K562 (cell line): ENCODE results near the gene EPHX1. TPM values are rescaled to one million over a fixed set of nuclear protein-coding genes. Genes with fewer than 3 reads are reported as not detected.
A peak's percentile ranks its signal among the peaks of the same experiment; 100 is the strongest.

Source experiments
- CAMTA2 ChIP-seq: fragments of 250-450 bp; sonication (Bioruptor Pico); conservative IDR thresholded peaks from 2 replicates; pipeline ENCODE4 v1.5.1; 2022
- FOSL1 ChIP-seq: fragments of 200-800 bp; sonication (Bioruptor generic); conservative IDR thresholded peaks from 2 replicates; pipeline ENCODE4 v1.6.1; 2016; ENCODE audit warnings: missing genetic modification characterization, missing compliant biosample characterization
- FOXP1 ChIP-seq: sonication (generic); formaldehyde crosslinking; IDR thresholded peaks from 2 replicates; pipeline ENCODE4 v1.8.0; 2022; ENCODE audit warnings: mild to moderate bottlenecking, missing genetic modification reagents
- FUS ChIP-seq: fragments of 200-400 bp; formaldehyde crosslinking; optimal IDR thresholded peaks from 2 replicates; pipeline ENCODE3; 2017; ENCODE audit warnings: low read depth, low read length
- GATAD2B ChIP-seq: fragments of 450-650 bp; IDR thresholded peaks from 2 replicates; pipeline ENCODE4 v1.6.1; 2017; ENCODE audit warnings: mild to moderate bottlenecking, borderline replicate concordance
- LARP7 ChIP-seq: fragments of 450-650 bp; IDR thresholded peaks from 2 replicates; pipeline ENCODE4 v1.6.1; 2016
- NR2C1 ChIP-seq, 2 experiments: fragments of 450-650 bp; IDR thresholded peaks; 2 replicates each; pipeline ENCODE4 v1.6.1; 2017; ENCODE audit warnings: mild to moderate bottlenecking in 2 of 2, antibody characterized with exemption in 1 of 2, inconsistent platforms in 1 of 2, missing compliant biosample characterization in 1 of 2, missing genetic modification characterization in 1 of 2
- PTTG1 ChIP-seq: fragments of 450-650 bp; IDR thresholded peaks from 2 replicates; pipeline ENCODE4 v1.6.1; 2016; ENCODE audit warnings: low read depth, mild to moderate bottlenecking, missing genetic modification characterization, missing compliant biosample characterization
- SETDB1 ChIP-seq: IDR thresholded peaks from one replicate; pipeline ENCODE4 v1.6.1; 2012; ENCODE audit warnings: low read length, control low read depth, inconsistent platforms
- SMAD3 ChIP-seq: fragments of 450-650 bp; formaldehyde crosslinking; conservative IDR thresholded peaks from 2 replicates; pipeline ENCODE4 v1.4.0; 2020; ENCODE audit warnings: mild to moderate bottlenecking
- SMARCE1 ChIP-seq: fragments of 450-650 bp; IDR thresholded peaks from 2 replicates; pipeline ENCODE4 v1.7.1; 2016; ENCODE audit warnings: mild to moderate bottlenecking
- SP1 ChIP-seq: sonication (generic); formaldehyde crosslinking; IDR thresholded peaks from 2 replicates; pipeline ENCODE4 v1.8.1; 2022; ENCODE audit warnings: mild to moderate bottlenecking, missing genetic modification reagents
- SREBF1 ChIP-seq: fragments of 150-350 bp; IDR thresholded peaks from 2 replicates; pipeline ENCODE4 v1.6.1; 2014; ENCODE audit warnings: antibody characterized with exemption, low read depth, low read length, borderline replicate concordance
- SRSF7 ChIP-seq: fragments of 200-400 bp; formaldehyde crosslinking; optimal IDR thresholded peaks from 2 replicates; pipeline ENCODE3; 2017; ENCODE audit warnings: mild to moderate bottlenecking, low read depth, low read length
- TCF7 ChIP-seq: sonication (generic); IDR thresholded peaks from 2 replicates; pipeline ENCODE4 v1.6.1; 2016; ENCODE audit warnings: antibody characterized with exemption, borderline replicate concordance
- YBX1 ChIP-seq: fragments of 450-650 bp; IDR thresholded peaks from 2 replicates; pipeline ENCODE4 v1.7.1; 2016; ENCODE audit warnings: mild to moderate bottlenecking
- ZNF121 ChIP-seq: sonication (generic); formaldehyde crosslinking; conservative IDR thresholded peaks from 2 replicates; pipeline ENCODE4 v1.8.0; 2022; ENCODE audit warnings: missing genetic modification reagents
- ZNF124 ChIP-seq: sonication (generic); formaldehyde crosslinking; IDR thresholded peaks from 2 replicates; pipeline ENCODE4 v1.8.1; 2022; ENCODE audit warnings: missing genetic modification reagents
- ZNF263 ChIP-seq: sonication (generic); formaldehyde crosslinking; IDR thresholded peaks from 2 replicates; pipeline ENCODE4 v1.8.0; 2022; ENCODE audit warnings: mild to moderate bottlenecking, missing genetic modification reagents, borderline replicate concordance
- ZNF347 ChIP-seq: fragments of 450-650 bp; formaldehyde crosslinking; IDR thresholded peaks from 2 replicates; pipeline ENCODE4 v1.4.0; 2020; ENCODE audit warnings: low read depth, mild to moderate bottlenecking, moderate library complexity
- ZNF644 ChIP-seq: fragments of 200-800 bp; sonication (Bioruptor generic); IDR thresholded peaks from 2 replicates; pipeline ENCODE4 v1.6.1; 2016; ENCODE audit warnings: low read depth, missing genetic modification characterization, missing compliant biosample characterization
- polyA plus RNA-seq, 8 experiments: library from polyadenylated mRNA; depleted of rRNA in 4 of 8; stranded (reverse) in 5 of 8; unstranded in 3 of 8; fragments of >200 nt; fragmentation: Nextera tagmentation in 2 of 8; fragmentation: Illumina TruSeq in 1 of 8; extraction: Ambion mirVana in 2 of 8; extraction: Trizol in 1 of 8; gene quantifications; 2 replicates each; pipeline versions ENCODE4 v1.2.1 to v1.2.3, GENCODE V29; 2011 to 2014; ENCODE audit warnings: inconsistent platforms in 1 of 8, missing spikeins in 1 of 8
- total RNA-seq, 7 experiments: library from RNA; depleted of rRNA in 6 of 7; stranded (reverse); fragments of >200 nt in 6 of 7; fragmentation: Illumina TruSeq in 2 of 7; extraction: Trizol in 2 of 7; gene quantifications; 2 replicates each; pipeline versions ENCODE4 v1.2.1 to v1.2.3, GENCODE V29; 2011 to 2021; ENCODE audit warnings: low replicate concordance in 1 of 7
- TF ChIP-seq, protein P1 (sequence below): sonication (generic); formaldehyde crosslinking; IDR thresholded peaks from 2 replicates; pipeline ENCODE4 v1.8.1; 2023; ENCODE audit warnings: mild to moderate bottlenecking, missing genetic modification reagents, moderate library complexity
- TF ChIP-seq, protein P2 (sequence below), 3 experiments: fragments of 200-800 bp in 1 of 3; fragments of 250-450 bp in 1 of 3; fragments of 450-650 bp in 1 of 3; sonication (Bioruptor Pico) in 1 of 3; sonication (Bioruptor generic) in 1 of 3; formaldehyde crosslinking in 1 of 3; IDR thresholded peaks; 2 replicates each; pipeline versions ENCODE4 v1.6.1 to v1.8.0; 2016 to 2022; ENCODE audit warnings: mild to moderate bottlenecking in 2 of 3, missing genetic modification characterization in 2 of 3, missing compliant biosample characterization in 1 of 3, moderate library complexity in 1 of 3
- TF ChIP-seq, protein P3 (sequence below): fragments of 450-650 bp; formaldehyde crosslinking; IDR thresholded peaks from 2 replicates; pipeline ENCODE4 v1.4.0; 2022; ENCODE audit warnings: mild to moderate bottlenecking, moderate library complexity

EPHX1 gene
- total and polyA plus RNA-seq, 9 of the 15 experiments (the other 6 are each of a cell fraction or from before 2014, with no cell fraction given) = 0.21 to 27.0 (median 6.7) TPM

DNA sequence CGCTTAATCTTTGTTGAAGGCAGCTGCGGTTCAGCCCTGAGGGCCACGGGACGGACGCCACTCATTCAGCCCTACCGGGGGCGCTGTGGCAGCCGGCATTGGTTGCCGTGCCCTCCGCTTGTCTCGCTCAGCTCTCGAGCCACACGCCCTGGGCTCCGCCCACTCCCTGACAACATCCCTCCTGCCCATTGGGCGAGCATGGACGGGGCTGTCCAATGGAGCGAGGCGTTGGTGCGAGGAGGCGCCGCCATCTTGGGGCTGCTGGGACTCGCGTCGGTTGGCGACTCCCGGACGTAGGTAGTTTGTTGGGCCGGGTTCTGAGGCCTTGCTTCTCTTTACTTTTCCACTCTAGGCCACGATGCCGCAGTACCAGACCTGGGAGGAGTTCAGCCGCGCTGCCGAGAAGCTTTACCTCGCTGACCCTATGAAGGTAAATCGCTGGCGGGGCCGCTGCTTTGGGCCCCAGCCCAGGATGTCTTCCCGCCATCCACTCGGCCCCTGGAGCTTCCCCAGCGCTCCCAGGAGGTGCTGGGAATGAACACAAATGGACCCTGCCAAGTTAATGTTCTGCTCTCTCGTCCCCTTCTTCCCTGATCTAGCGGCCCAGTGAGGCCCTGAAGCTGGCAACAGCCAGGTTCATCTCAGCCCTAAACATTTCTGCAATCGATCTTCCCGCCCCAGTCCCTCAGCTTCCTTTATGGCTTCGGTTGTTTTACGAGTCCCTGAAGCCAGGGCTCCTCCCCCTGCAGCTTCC is 32.2 kb upstream of the EPHX1 start, which contains the start of gene SRP9 (continued):
- TF ChIP-seq, protein P1, sequence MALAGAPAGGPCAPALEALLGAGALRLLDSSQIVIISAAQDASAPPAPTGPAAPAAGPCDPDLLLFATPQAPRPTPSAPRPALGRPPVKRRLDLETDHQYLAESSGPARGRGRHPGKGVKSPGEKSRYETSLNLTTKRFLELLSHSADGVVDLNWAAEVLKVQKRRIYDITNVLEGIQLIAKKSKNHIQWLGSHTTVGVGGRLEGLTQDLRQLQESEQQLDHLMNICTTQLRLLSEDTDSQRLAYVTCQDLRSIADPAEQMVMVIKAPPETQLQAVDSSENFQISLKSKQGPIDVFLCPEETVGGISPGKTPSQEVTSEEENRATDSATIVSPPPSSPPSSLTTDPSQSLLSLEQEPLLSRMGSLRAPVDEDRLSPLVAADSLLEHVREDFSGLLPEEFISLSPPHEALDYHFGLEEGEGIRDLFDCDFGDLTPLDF = peak; percentile 73
- TF ChIP-seq NR2C1 (IDR thresholded peaks at IDR 0.05) = no peak
- no peak; the same call in 1 of the 2 replicates for TF ChIP-seq NR2C1 (tag; IDR thresholded peaks at IDR 0.05)
- peak; percentile 99 for TF ChIP-seq SP1
- TF ChIP-seq LARP7 = peak; percentile 66; the same call in 1 of the 2 replicates
- TF ChIP-seq SMAD3 (CRISPR knock-in tag) = no peak
- TF ChIP-seq, protein P2, sequence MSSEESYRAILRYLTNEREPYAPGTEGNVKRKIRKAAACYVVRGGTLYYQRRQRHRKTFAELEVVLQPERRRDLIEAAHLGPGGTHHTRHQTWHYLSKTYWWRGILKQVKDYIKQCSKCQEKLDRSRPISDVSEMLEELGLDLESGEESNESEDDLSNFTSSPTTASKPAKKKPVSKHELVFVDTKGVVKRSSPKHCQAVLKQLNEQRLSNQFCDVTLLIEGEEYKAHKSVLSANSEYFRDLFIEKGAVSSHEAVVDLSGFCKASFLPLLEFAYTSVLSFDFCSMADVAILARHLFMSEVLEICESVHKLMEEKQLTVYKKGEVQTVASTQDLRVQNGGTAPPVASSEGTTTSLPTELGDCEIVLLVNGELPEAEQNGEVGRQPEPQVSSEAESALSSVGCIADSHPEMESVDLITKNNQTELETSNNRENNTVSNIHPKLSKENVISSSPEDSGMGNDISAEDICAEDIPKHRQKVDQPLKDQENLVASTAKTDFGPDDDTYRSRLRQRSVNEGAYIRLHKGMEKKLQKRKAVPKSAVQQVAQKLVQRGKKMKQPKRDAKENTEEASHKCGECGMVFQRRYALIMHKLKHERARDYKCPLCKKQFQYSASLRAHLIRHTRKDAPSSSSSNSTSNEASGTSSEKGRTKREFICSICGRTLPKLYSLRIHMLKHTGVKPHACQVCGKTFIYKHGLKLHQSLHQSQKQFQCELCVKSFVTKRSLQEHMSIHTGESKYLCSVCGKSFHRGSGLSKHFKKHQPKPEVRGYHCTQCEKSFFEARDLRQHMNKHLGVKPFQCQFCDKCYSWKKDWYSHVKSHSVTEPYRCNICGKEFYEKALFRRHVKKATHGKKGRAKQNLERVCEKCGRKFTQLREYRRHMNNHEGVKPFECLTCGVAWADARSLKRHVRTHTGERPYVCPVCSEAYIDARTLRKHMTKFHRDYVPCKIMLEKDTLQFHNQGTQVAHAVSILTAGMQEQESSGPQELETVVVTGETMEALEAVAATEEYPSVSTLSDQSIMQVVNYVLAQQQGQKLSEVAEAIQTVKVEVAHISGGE (CRISPR knock-in tag; IDR thresholded peaks at IDR 0.05) = peak in 1 of 3 experiments; percentile 25; a peak in 1 of 6 replicates
- TF ChIP-seq ZNF644 = no peak
- TF ChIP-seq SRSF7 = no peak
- no peak for TF ChIP-seq ZNF347 (CRISPR knock-in tag)
- TF ChIP-seq ZNF263 (CRISPR knock-in tag) = 0 out of 2 replicates have a peak, but pooled peaks have one; percentile 35
- no peak for TF ChIP-seq SMARCE1
- no peak for TF ChIP-seq SREBF1
- TF ChIP-seq ZNF121 = no peak
- no peak for TF ChIP-seq ZNF124
- peak; percentile 73 for TF ChIP-seq FOXP1 (CRISPR knock-in tag)
- peak; percentile 78; the same call in 1 of the 2 replicates for TF ChIP-seq TCF7
- no peak for TF ChIP-seq FOSL1 (tag)
- no peak for TF ChIP-seq YBX1
- TF ChIP-seq SETDB1 = no peak
- TF ChIP-seq, protein P3, sequence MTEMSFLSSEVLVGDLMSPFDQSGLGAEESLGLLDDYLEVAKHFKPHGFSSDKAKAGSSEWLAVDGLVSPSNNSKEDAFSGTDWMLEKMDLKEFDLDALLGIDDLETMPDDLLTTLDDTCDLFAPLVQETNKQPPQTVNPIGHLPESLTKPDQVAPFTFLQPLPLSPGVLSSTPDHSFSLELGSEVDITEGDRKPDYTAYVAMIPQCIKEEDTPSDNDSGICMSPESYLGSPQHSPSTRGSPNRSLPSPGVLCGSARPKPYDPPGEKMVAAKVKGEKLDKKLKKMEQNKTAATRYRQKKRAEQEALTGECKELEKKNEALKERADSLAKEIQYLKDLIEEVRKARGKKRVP (CRISPR knock-in tag) = peak; percentile 47; the same call in 1 of the 2 replicates
- TF ChIP-seq CAMTA2 (CRISPR knock-in tag) = no peak
- no peak for TF ChIP-seq FUS
- no peak for TF ChIP-seq GATAD2B
- no peak for TF ChIP-seq PTTG1 (tag)
